Colonic mucosa (tissue), 4 donors: ENCODE data around the gene TMEM141. TPM values are rescaled to one million over a fixed set of nuclear protein-coding genes. Genes with fewer than 3 reads are reported as not detected.
A peak's percentile ranks its signal among the peaks of the same experiment; 100 is the strongest.
"Not testable (repeated sequence)": the region's sequence is repeated elsewhere in the genome, so short reads cannot be mapped to it uniquely, and the experiment has no call there.

Source experiments
- DNase-seq: peaks from one replicate; pipeline ENCODE4 v3.0.0-alpha.2; 2020
- H3K27ac ChIP-seq: fragments of 200-600 bp; one replicate; pipeline ENCODE4 v1.8.0; 2021
- H3K27me3 ChIP-seq: fragments of 200-600 bp; one replicate; pipeline ENCODE4 v1.8.0; 2021
- H3K36me3 ChIP-seq: fragments of 200-600 bp; one replicate; pipeline ENCODE4 v1.8.0; 2021
- H3K4me1 ChIP-seq: fragments of 200-600 bp; one replicate; pipeline ENCODE4 v1.8.0; 2021; ENCODE audit warnings: mild to moderate bottlenecking
- H3K4me3 ChIP-seq: fragments of 200-600 bp; one replicate; pipeline ENCODE4 v1.8.0; 2021
- H3K9ac ChIP-seq, 2 donors: one replicate each; pipeline ENCODE4 v1.7.0; 2013; ENCODE audit warnings: control low read depth in 2 of 2, low read depth in 2 of 2, low read length in 2 of 2
- H3K9me3 ChIP-seq: fragments of 200-600 bp; one replicate; pipeline ENCODE4 v1.8.0; 2021
- CTCF ChIP-seq: fragments of 200-600 bp; IDR thresholded peaks from one replicate; pipeline ENCODE4 v1.8.0; 2022; ENCODE audit warnings: antibody characterized with exemption, mild to moderate bottlenecking
- intact Hi-C: fragments of 100-400 bp; cut with DNase I; formaldehyde crosslinking; loops from one replicate; pipeline ENCODE4 v1.14.1; 2022
- total RNA-seq, 2 donors: library from RNA; stranded (reverse); fragmentation: NEBNext Ultra II Directional in 1 of 2; extraction: Animal tissue kit (Norgen Biotek cat#: 25700) in 1 of 2; gene quantifications; one replicate each; pipeline ENCODE4 v1.2.1, GENCODE V29; 2021
- donor health status: healthy.
- donor health status: DM: no; HTN: no; CAD: no.
- donor health status: DM: no; HTN: no; CAD: no.

The TMEM141 gene
- total RNA-seq, 2 donors from 2014 or later = 236 to 366 TPM

GRCh38 chr9:136777359-136777758 is 13.8 kb upstream of the TMEM141 start:
- Histone ChIP-seq H3K36me3 (no peaks in the 10 kb centered on the region), H3K4me3 (no peak overlapping the region), H3K27me3 (no peaks in the 10 kb centered on the region), H3K27ac (peak overlapping the region; percentile 40), H3K9me3 (no peaks in the 10 kb centered on the region), H3K9ac (no peak overlapping the region), H3K4me1 (peaks cover 3% of the 10 kb centered on the region)
- intact Hi-C loops = no loop called here
- DNase-seq = peak; percentile 73
- no peak for TF ChIP-seq CTCF

- Histone ChIP-seq H3K4me1 (peaks cover 3% of the 10 kb centered on the region), H3K9ac (no peak overlapping the region), H3K9me3 (no peaks in the 10 kb centered on the region), H3K27ac (no peak overlapping the region), H3K36me3 (no peaks in the 10 kb centered on the region), H3K4me3 (no peak overlapping the region), H3K27me3 (no peaks in the 10 kb centered on the region)
- no peak for DNase-seq
- TF ChIP-seq CTCF = no peak
- intact Hi-C loops = no loop called here
Observed at GRCh38 chr9:136779808-136780207, 11.3 kb upstream of the TMEM141 start.

GRCh38 chr9:136782452-136782851 is 8.7 kb upstream of the TMEM141 start:
- no peak for DNase-seq
- intact Hi-C loops = no loop called here
- Histone ChIP-seq H3K9ac (no peak overlapping the region), H3K27me3 (no peaks in the 10 kb centered on the region), H3K9me3 (no peaks in the 10 kb centered on the region), H3K27ac (no peak overlapping the region), H3K4me3 (no peak overlapping the region), H3K4me1 (no peaks in the 10 kb centered on the region), H3K36me3 (no peaks in the 10 kb centered on the region)
- no peak for TF ChIP-seq CTCF

GRCh38 chr9:136784249-136784996 is 6.7 kb upstream of the TMEM141 start:
- Histone ChIP-seq H3K4me3 (no peak overlapping the region), H3K27ac (no peak overlapping the region), H3K9ac (no peak overlapping the region), H3K27me3 (no peaks in the 10 kb centered on the region), H3K9me3 (no peaks in the 10 kb centered on the region), H3K36me3 (no peaks in the 10 kb centered on the region), H3K4me1 (no peaks in the 10 kb centered on the region)
- intact Hi-C loops = no loop called here
- peak; percentile 54 for TF ChIP-seq CTCF
- DNase-seq = peak; percentile 56

- Histone ChIP-seq H3K9me3 (no peaks in the 10 kb centered on the region), H3K4me1 (peaks cover 2% of the 10 kb centered on the region), H3K27ac (no peak overlapping the region), H3K4me3 (no peak overlapping the region), H3K36me3 (no peaks in the 10 kb centered on the region), H3K9ac (no peak overlapping the region), H3K27me3 (no peaks in the 10 kb centered on the region)
- intact Hi-C loops = loop anchor here (5.0 kb wide), 1 partner anchor 252 kb away; no protein-coding TSS in a partner anchor
- DNase-seq = no peak
- no peak for TF ChIP-seq CTCF
Observed at GRCh38 chr9:136784997-136785361, 6.2 kb upstream of the TMEM141 start.

- intact Hi-C loops = loop anchor here (5.0 kb wide), 1 partner anchor 252 kb away; no protein-coding TSS in a partner anchor
- not testable (repeated sequence) for H3K36me3 ChIP-seq, H3K9ac ChIP-seq, DNase-seq, H3K4me1 ChIP-seq, H3K27ac ChIP-seq, H3K27me3 ChIP-seq, H3K4me3 ChIP-seq, H3K9me3 ChIP-seq
Observed at GRCh38 chr9:136785565-136786355, 5.4 kb upstream of the TMEM141 start.
